ENCODE results near the gene MTCH2. TPM values are rescaled to one million over a fixed set of nuclear protein-coding genes. Genes with fewer than 3 reads are reported as not detected.

The MTCH2 gene
- total RNA-seq, 2 donors from 2014 or later = 21.9 to 47.8 TPM

- no peaks in the 10 kb centered on the region for H3K4me1 ChIP-seq (ENCODE audit: control insufficient read depth in 1 of 2, low read depth in 2 of 2)
- no peaks in the 10 kb centered on the region for H3K9me3 ChIP-seq
- no peak overlapping the region for H3K27ac ChIP-seq
- no peak for DNase-seq (ENCODE audit: low spot score)
- ATAC-seq (ENCODE audit: insufficient number of reproducible peaks, low FRiP score, low read depth) = no peak
- TF ChIP-seq, protein P1, sequence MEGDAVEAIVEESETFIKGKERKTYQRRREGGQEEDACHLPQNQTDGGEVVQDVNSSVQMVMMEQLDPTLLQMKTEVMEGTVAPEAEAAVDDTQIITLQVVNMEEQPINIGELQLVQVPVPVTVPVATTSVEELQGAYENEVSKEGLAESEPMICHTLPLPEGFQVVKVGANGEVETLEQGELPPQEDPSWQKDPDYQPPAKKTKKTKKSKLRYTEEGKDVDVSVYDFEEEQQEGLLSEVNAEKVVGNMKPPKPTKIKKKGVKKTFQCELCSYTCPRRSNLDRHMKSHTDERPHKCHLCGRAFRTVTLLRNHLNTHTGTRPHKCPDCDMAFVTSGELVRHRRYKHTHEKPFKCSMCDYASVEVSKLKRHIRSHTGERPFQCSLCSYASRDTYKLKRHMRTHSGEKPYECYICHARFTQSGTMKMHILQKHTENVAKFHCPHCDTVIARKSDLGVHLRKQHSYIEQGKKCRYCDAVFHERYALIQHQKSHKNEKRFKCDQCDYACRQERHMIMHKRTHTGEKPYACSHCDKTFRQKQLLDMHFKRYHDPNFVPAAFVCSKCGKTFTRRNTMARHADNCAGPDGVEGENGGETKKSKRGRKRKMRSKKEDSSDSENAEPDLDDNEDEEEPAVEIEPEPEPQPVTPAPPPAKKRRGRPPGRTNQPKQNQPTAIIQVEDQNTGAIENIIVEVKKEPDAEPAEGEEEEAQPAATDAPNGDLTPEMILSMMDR (IDR thresholded peaks at IDR 0.05) = no peak
- peaks cover 56% of the 10 kb centered on the region for H3K36me3 ChIP-seq
- H3K27me3 ChIP-seq (replicated peaks; ENCODE audit: insufficient read depth) = no peaks in the 10 kb centered on the region
- H3K4me3 ChIP-seq = no peak overlapping the region
Observed at GRCh38 chr11:47631473-47631872, 10.9 kb downstream of the MTCH2 start.

GRCh38 chr11:47628026-47628425, 14.3 kb downstream of the MTCH2 start:
- no peak for ATAC-seq (ENCODE audit: insufficient number of reproducible peaks, low FRiP score, low read depth)

GRCh38 chr11:47626234-47626633, 16.1 kb downstream of the MTCH2 start:
- TF ChIP-seq, protein P1 (IDR thresholded peaks at IDR 0.05) = no peak
- no peak for DNase-seq (ENCODE audit: low spot score)
- Histone ChIP-seq H3K36me3 (peaks cover 56% of the 10 kb centered on the region), H3K27me3 (replicated peaks; ENCODE audit: insufficient read depth) (no peaks in the 10 kb centered on the region), H3K4me1 (ENCODE audit: control insufficient read depth in 1 of 2, low read depth in 2 of 2) (no peaks in the 10 kb centered on the region), H3K27ac (no peak overlapping the region), H3K9me3 (no peaks in the 10 kb centered on the region), H3K4me3 (no peak overlapping the region)
- ATAC-seq (ENCODE audit: insufficient number of reproducible peaks, low FRiP score, low read depth) = no peak

More at GRCh38 chr11:47628026-47628425, 14.3 kb downstream of the MTCH2 start:
- Histone ChIP-seq H3K27me3 (replicated peaks; ENCODE audit: insufficient read depth) (no peaks in the 10 kb centered on the region), H3K9me3 (no peaks in the 10 kb centered on the region), H3K4me1 (ENCODE audit: control insufficient read depth in 1 of 2, low read depth in 2 of 2) (no peaks in the 10 kb centered on the region), H3K27ac (no peak overlapping the region), H3K4me3 (no peak overlapping the region), H3K36me3 (peaks cover 52% of the 10 kb centered on the region)
- DNase-seq (ENCODE audit: low spot score) = no peak
- TF ChIP-seq, protein P1 (IDR thresholded peaks at IDR 0.05) = no peak

DNA sequence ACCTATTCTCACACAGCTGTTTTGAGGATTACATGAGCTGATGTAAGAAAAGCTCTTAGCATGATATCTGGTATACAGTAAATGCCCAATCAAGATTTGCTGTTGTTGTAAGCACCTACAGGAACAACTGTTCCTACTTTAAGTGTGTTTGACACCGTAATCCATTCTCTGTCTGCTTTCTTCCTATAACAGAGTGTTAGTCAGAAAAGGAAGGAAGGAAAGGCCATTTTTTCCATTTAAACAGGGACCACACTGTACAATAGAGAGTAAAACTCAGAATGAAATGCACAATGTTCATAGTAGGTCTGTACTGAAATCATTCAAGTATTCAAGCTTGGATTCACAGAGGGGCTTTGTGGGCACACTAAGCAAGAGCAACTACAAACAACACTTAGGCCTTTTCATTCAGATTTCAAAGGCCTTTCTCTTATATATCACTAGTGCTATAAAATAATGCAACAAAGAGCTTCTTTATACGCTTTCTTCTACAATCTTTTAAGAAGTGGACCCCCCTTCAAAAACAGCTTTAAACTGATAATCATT, 21.5 kb downstream of the MTCH2 start:
- ATAC-seq (ENCODE audit: insufficient number of reproducible peaks, low FRiP score, low read depth) = no peak
- no peak overlapping the region for H3K27ac ChIP-seq
- H3K9me3 ChIP-seq = no peaks in the 10 kb centered on the region
- TF ChIP-seq, protein P1 (IDR thresholded peaks at IDR 0.05) = no peak
- no peak for DNase-seq (ENCODE audit: low spot score)
- H3K36me3 ChIP-seq = peaks cover 36% of the 10 kb centered on the region
- H3K4me3 ChIP-seq = no peak overlapping the region
- no peaks in the 10 kb centered on the region for H3K27me3 ChIP-seq (replicated peaks; ENCODE audit: insufficient read depth)
- no peaks in the 10 kb centered on the region for H3K4me1 ChIP-seq (ENCODE audit: control insufficient read depth in 1 of 2, low read depth in 2 of 2)

DNA sequence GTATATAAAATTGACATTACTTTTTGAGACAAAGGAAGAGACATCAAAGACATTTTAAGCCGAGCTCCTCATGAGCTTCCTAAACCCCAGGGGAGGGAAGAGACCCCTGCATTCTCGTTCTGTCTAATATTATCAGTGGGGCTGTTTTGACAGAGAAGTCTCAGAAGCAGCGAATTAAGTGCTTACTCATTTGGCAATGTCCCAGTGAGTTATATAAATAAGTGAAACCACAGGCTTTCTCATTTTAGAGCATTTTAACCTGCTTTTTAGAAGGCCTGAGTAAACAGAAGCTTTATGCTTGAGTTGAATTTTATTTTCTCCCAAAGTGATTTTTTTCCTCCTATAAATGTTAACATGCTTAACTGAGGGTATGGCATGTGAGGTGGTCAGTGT, 24.9 kb downstream of the MTCH2 start:
- H3K4me3 ChIP-seq = no peak overlapping the region

More for the DNA sequence above, 24.9 kb downstream of the MTCH2 start:
- DNase-seq (ENCODE audit: low spot score) (no peak), ATAC-seq (ENCODE audit: insufficient number of reproducible peaks, low FRiP score, low read depth) (no peak)
- Histone ChIP-seq H3K36me3 (peaks cover 25% of the 10 kb centered on the region), H3K4me1 (ENCODE audit: control insufficient read depth in 1 of 2, low read depth in 2 of 2) (no peaks in the 10 kb centered on the region), H3K9me3 (no peaks in the 10 kb centered on the region), H3K27ac (no peak overlapping the region), H3K27me3 (replicated peaks; ENCODE audit: insufficient read depth) (no peaks in the 10 kb centered on the region)
- TF ChIP-seq, protein P1 (IDR thresholded peaks at IDR 0.05) = no peak
